Transverse colon (tissue), 4 donors: ENCODE measurements around the gene ARHGAP31.

Experiments
- POLR2A ChIP-seq: fragments of 450-650 bp; IDR thresholded peaks from one replicate; pipeline ENCODE4 v1.6.1; 2016; ENCODE audit warnings: antibody characterized with exemption, mild to moderate bottlenecking, moderate library complexity
- POLR2AphosphoS5 ChIP-seq, 3 donors: sonication (generic); formaldehyde crosslinking; IDR thresholded peaks; one replicate each; pipeline ENCODE4 v1.6.1; 2016; ENCODE audit warnings: antibody characterized with exemption in 3 of 3
- TF ChIP-seq, protein P1 (sequence below), 5 experiments: fragments of 200-600 bp in 3 of 5; fragments of 450-650 bp in 2 of 5; sonication (generic) in 3 of 5; IDR thresholded peaks; 1 replicate in 2 of 5; 2 replicates in 3 of 5; pipeline ENCODE4 v1.5.1; 2016 to 2017; ENCODE audit warnings: antibody characterized with exemption in 5 of 5, inconsistent platforms in 3 of 5, mild to moderate bottlenecking in 2 of 5, moderate library complexity in 1 of 5

DNA sequence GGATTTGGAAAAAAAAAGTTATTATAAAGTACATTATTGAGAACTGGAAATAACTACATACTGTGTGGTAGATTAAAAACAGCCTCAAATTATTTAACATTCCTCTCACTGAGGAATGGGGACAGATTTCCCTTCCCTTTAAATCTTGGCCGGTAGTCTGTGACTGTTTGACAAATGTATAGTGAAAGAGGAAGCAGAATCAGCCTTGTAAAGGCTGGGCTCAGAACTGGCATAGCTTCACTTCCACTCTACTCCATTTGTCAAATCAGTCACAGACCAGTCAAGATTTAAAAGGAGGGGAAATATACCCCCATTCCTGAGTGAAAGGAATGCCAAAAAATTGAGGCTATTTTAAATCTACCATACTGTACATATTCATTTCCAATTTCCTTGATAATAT, 35.3 kb upstream of the ARHGAP31 start:
- TF ChIP-seq POLR2A = no peak
- TF ChIP-seq, protein P1, sequence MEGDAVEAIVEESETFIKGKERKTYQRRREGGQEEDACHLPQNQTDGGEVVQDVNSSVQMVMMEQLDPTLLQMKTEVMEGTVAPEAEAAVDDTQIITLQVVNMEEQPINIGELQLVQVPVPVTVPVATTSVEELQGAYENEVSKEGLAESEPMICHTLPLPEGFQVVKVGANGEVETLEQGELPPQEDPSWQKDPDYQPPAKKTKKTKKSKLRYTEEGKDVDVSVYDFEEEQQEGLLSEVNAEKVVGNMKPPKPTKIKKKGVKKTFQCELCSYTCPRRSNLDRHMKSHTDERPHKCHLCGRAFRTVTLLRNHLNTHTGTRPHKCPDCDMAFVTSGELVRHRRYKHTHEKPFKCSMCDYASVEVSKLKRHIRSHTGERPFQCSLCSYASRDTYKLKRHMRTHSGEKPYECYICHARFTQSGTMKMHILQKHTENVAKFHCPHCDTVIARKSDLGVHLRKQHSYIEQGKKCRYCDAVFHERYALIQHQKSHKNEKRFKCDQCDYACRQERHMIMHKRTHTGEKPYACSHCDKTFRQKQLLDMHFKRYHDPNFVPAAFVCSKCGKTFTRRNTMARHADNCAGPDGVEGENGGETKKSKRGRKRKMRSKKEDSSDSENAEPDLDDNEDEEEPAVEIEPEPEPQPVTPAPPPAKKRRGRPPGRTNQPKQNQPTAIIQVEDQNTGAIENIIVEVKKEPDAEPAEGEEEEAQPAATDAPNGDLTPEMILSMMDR (IDR thresholded peaks at IDR 0.05) = no peak
- TF ChIP-seq POLR2AphosphoS5 (IDR thresholded peaks at IDR 0.05) = no peak
